NCI-H1105 treated with DMSO at 0.1 percent for 48 hours (cell line): ENCODE results near the gene IGF1.

Experiments
- DNase-seq: peaks from one replicate; lab custom pipeline; 2025; lab: John Stamatoyannopoulos, UW

The IGF1 gene

GRCh38 chr12:102496591-102496990 lies 16.2 kb upstream of the IGF1 start:
- no peak for DNase-seq

GRCh38 chr12:102487226-102487625 lies 6.9 kb upstream of the IGF1 start:
- no peak for DNase-seq

GRCh38 chr12:102486153-102486552 lies 5.8 kb upstream of the IGF1 start:
- no peak for DNase-seq

- DNase-seq = peak; percentile 57
Observed at GRCh38 chr12:102484428-102484958, 4.1 kb upstream of the IGF1 start.

GRCh38 chr12:102484017-102484416 lies 3.7 kb upstream of the IGF1 start:
- DNase-seq = no peak

GRCh38 chr12:102483466-102483865 lies 3.1 kb upstream of the IGF1 start:
- DNase-seq = no peak

GRCh38 chr12:102481705-102482425 lies 1.5 kb upstream of the IGF1 start:
- DNase-seq = no peak

- DNase-seq = no peak
Observed at GRCh38 chr12:102479939-102480338, 424 bp downstream of the IGF1 start.

GRCh38 chr12:102479099-102479885 lies 1.1 kb downstream of the IGF1 start:
- no peak for DNase-seq

- no peak for DNase-seq
Observed at GRCh38 chr12:102478405-102479098, 1.8 kb downstream of the IGF1 start.

GRCh38 chr12:102475355-102475754 lies 5.0 kb downstream of the IGF1 start:
- DNase-seq = no peak

GRCh38 chr12:102474438-102475064 lies 5.8 kb downstream of the IGF1 start:
- DNase-seq = no peak

- DNase-seq = no peak
Observed at GRCh38 chr12:102472496-102472895, 7.9 kb downstream of the IGF1 start.

GRCh38 chr12:102471556-102471955 lies 8.8 kb downstream of the IGF1 start:
- no peak for DNase-seq

GRCh38 chr12:102470945-102471344 lies 9.4 kb downstream of the IGF1 start:
- no peak for DNase-seq

- no peak for DNase-seq
Observed at GRCh38 chr12:102468261-102468915, 12.0 kb downstream of the IGF1 start.

- DNase-seq = no peak
Observed at GRCh38 chr12:102465762-102466560, 14.4 kb downstream of the IGF1 start.

GRCh38 chr12:102463659-102464249 lies 16.6 kb downstream of the IGF1 start:
- DNase-seq = no peak

GRCh38 chr12:102462795-102463465 lies 17.4 kb downstream of the IGF1 start:
- DNase-seq = no peak

GRCh38 chr12:102462386-102462785 lies 18.0 kb downstream of the IGF1 start:
- DNase-seq = no peak
